SKM-1 treated with dmso at 0.1 percent for 144 hours (cell line): Measurements from ENCODE around the gene F7.
"Not testable (repeated sequence)": the region's sequence is repeated elsewhere in the genome, so short reads cannot be mapped to it uniquely, and the experiment has no call there.

Experiments used
- DNase-seq: peaks from one replicate; lab custom pipeline; 2025; ENCODE audit not compliant: unreplicated experiment; lab: John Stamatoyannopoulos, UW

F7 gene

GRCh38 chr13:113070855-113071254 is 34.7 kb upstream of the F7 start:
- no peak for DNase-seq

- DNase-seq: no peak
Measured at GRCh38 chr13:113072376-113072775, 33.2 kb upstream of the F7 start.

GRCh38 chr13:113073942-113074341 is 31.6 kb upstream of the F7 start:
- no peak for DNase-seq

GRCh38 chr13:113074401-113074800 is 31.2 kb upstream of the F7 start:
- DNase-seq: no peak

GRCh38 chr13:113074876-113075275 is 30.7 kb upstream of the F7 start:
- DNase-seq: no peak

- DNase-seq: no peak
Measured at GRCh38 chr13:113075711-113076110, 29.9 kb upstream of the F7 start.

- no peak for DNase-seq
Measured at GRCh38 chr13:113076681-113077401, 28.8 kb upstream of the F7 start.

- no peak for DNase-seq
Measured at GRCh38 chr13:113077566-113077952, 28.0 kb upstream of the F7 start.

- DNase-seq: no peak
Measured at GRCh38 chr13:113077953-113078901, 27.4 kb upstream of the F7 start.

GRCh38 chr13:113078902-113079780 is 26.4 kb upstream of the F7 start:
- DNase-seq: no peak

- DNase-seq: not testable (repeated sequence)
Measured at GRCh38 chr13:113079781-113080080, 25.9 kb upstream of the F7 start.

- no peak for DNase-seq
Measured at GRCh38 chr13:113080361-113080831, 25.2 kb upstream of the F7 start.

- no peak for DNase-seq
Measured at GRCh38 chr13:113080901-113081521, 24.6 kb upstream of the F7 start.

GRCh38 chr13:113082198-113083021 is 23.2 kb upstream of the F7 start:
- no peak for DNase-seq

- no peak for DNase-seq
Measured at GRCh38 chr13:113083022-113083373, 22.6 kb upstream of the F7 start.

GRCh38 chr13:113083402-113084061 is 22.1 kb upstream of the F7 start:
- no peak for DNase-seq

GRCh38 chr13:113084094-113084942 is 21.3 kb upstream of the F7 start:
- DNase-seq: no peak

- no peak for DNase-seq
Measured at GRCh38 chr13:113084943-113085540, 20.5 kb upstream of the F7 start.
